Measurements from ENCODE around the gene JOSD1.
"Not testable (repeated sequence)": the region's sequence is repeated elsewhere in the genome, so short reads cannot be mapped to it uniquely, and the experiment has no call there.

JOSD1 gene

GRCh38 chr22:38656256-38657044 lies 44.3 kb downstream of the JOSD1 start, which contains the start of the genes CBY1 and FAM227A:
CBY1 (plus strand) TSS chr22:38656638; CDS start chr22:38668055, 11,417 bp downstream.
FAM227A (minus strand) TSS chr22:38656392; CDS start chr22:38650168, 6,224 bp downstream.
- Histone ChIP-seq H3K4me1 (ENCODE audit: insufficient read depth, low read length) (no peaks in the 10 kb centered on the region), H3K9ac (ENCODE audit: low read depth, low read length) (peak within 1 kb of the TSS; percentile 86), H3K27me3 (ENCODE audit: insufficient read depth, low read length) (no peaks in the 10 kb centered on the region), H3K4me3 (ENCODE audit: low read length) (peak within 1 kb of the TSS; percentile 89), H3K9me3 (ENCODE audit: insufficient read depth, low read depth, low read length) (no peaks in the 10 kb centered on the region), H3K36me3 (ENCODE audit: insufficient read depth, low read depth, low read length) (no peaks in the 10 kb centered on the region), H3K27ac (ENCODE audit: low read length) (peak within 1 kb of the TSS; percentile 79)

GRCh38 chr22:38655519-38656255 lies 45.1 kb downstream of the JOSD1 start:
- H3K9ac ChIP-seq (ENCODE audit: low read depth, low read length): peak overlapping the region; percentile 86; the same call in 1 of the 2 replicates
- H3K27ac ChIP-seq (ENCODE audit: low read length): peak overlapping the region; percentile 79

GRCh38 chr22:38653741-38654140 lies 47.0 kb downstream of the JOSD1 start:
- Histone ChIP-seq H3K9ac (ENCODE audit: low read depth, low read length) (no peak overlapping the region), H3K27ac (ENCODE audit: low read length) (no peak overlapping the region), H3K36me3 (ENCODE audit: insufficient read depth, low read depth, low read length) (peaks cover 9% of the 10 kb centered on the region; the same call in 1 of the 2 replicates), H3K4me3 (ENCODE audit: low read length) (no peak overlapping the region), H3K9me3 (ENCODE audit: insufficient read depth, low read depth, low read length) (no peaks in the 10 kb centered on the region), H3K4me1 (ENCODE audit: insufficient read depth, low read length) (no peaks in the 10 kb centered on the region), H3K27me3 (ENCODE audit: insufficient read depth, low read length) (no peaks in the 10 kb centered on the region)

More at GRCh38 chr22:38655519-38656255, 45.1 kb downstream of the JOSD1 start:
- Histone ChIP-seq H3K27me3 (ENCODE audit: insufficient read depth, low read length) (no peaks in the 10 kb centered on the region), H3K4me1 (ENCODE audit: insufficient read depth, low read length) (no peaks in the 10 kb centered on the region), H3K36me3 (ENCODE audit: insufficient read depth, low read depth, low read length) (no peaks in the 10 kb centered on the region; the same call in 1 of the 2 replicates), H3K4me3 (ENCODE audit: low read length) (peak overlapping the region; percentile 89), H3K9me3 (ENCODE audit: insufficient read depth, low read depth, low read length) (no peaks in the 10 kb centered on the region)

GRCh38 chr22:38652859-38653258 lies 47.9 kb downstream of the JOSD1 start:
- Histone ChIP-seq H3K9ac (ENCODE audit: low read depth, low read length) (no peak overlapping the region), H3K27me3 (ENCODE audit: insufficient read depth, low read length) (no peaks in the 10 kb centered on the region), H3K9me3 (ENCODE audit: insufficient read depth, low read depth, low read length) (no peaks in the 10 kb centered on the region), H3K27ac (ENCODE audit: low read length) (no peak overlapping the region), H3K4me1 (ENCODE audit: insufficient read depth, low read length) (no peaks in the 10 kb centered on the region), H3K36me3 (ENCODE audit: insufficient read depth, low read depth, low read length) (peaks cover 11% of the 10 kb centered on the region; the same call in 1 of the 2 replicates), H3K4me3 (ENCODE audit: low read length) (no peak overlapping the region)

GRCh38 chr22:38649841-38650522 lies 50.8 kb downstream of the JOSD1 start:
- no peak overlapping the region for H3K27ac ChIP-seq (ENCODE audit: low read length)
- no peaks in the 10 kb centered on the region for H3K27me3 ChIP-seq (ENCODE audit: insufficient read depth, low read length)
- H3K4me1 ChIP-seq (ENCODE audit: insufficient read depth, low read length): no peaks in the 10 kb centered on the region
- peaks cover 18% of the 10 kb centered on the region; the same call in 1 of the 2 replicates for H3K36me3 ChIP-seq (ENCODE audit: insufficient read depth, low read depth, low read length)
- no peak overlapping the region for H3K4me3 ChIP-seq (ENCODE audit: low read length)
- no peaks in the 10 kb centered on the region for H3K9me3 ChIP-seq (ENCODE audit: insufficient read depth, low read depth, low read length)
- no peak overlapping the region for H3K9ac ChIP-seq (ENCODE audit: low read depth, low read length)

DNA sequence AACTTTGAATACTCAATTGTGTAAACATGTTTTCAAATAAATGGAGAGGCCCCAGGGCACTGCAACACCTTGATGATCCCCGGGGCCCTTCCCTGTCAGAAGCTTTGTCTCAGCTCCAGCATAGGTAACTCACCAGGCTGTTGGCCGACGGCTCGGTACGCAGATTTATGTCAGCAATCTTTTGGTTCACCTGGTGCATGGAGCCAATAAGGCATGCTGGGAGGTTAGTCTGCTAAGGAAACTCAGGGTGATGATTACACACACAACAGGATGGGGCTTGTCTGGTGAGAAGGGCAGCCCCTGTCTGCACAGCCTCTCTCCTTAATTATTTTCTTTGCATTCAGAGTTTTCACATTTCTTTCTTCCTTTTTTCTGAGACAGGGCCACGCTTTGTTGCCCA lies 55.3 kb downstream of the JOSD1 start:
- H3K9me3 ChIP-seq (ENCODE audit: insufficient read depth, low read depth, low read length): no peaks in the 10 kb centered on the region
- H3K27me3 ChIP-seq (ENCODE audit: insufficient read depth, low read length): no peaks in the 10 kb centered on the region
- H3K4me1 ChIP-seq (ENCODE audit: insufficient read depth, low read length): no peaks in the 10 kb centered on the region
- H3K36me3 ChIP-seq (ENCODE audit: insufficient read depth, low read depth, low read length): peaks cover 32% of the 10 kb centered on the region; the same call in 1 of the 2 replicates
- H3K4me3 ChIP-seq (ENCODE audit: low read length): no peak overlapping the region
- no peak overlapping the region for H3K27ac ChIP-seq (ENCODE audit: low read length)
- H3K9ac ChIP-seq (ENCODE audit: low read depth, low read length): no peak overlapping the region

DNA sequence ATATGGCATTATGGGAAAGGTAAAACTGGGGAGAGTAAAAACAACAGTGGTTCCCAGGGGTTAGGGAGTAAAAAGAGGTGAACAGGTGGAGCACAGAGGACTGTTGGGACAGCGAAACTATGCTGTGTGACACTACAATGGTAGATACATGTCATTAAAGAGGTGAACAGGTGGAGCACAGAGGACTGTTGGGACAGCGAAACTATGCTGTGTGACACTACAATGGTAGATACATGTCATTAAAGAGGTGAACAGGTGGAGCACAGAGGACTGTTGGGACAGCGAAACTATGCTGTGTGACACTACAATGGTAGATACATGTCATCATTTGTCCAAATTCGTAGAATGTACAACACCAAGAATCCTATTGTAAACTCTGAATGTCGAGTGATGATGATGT lies 56.5 kb downstream of the JOSD1 start:
- H3K9me3 ChIP-seq (ENCODE audit: insufficient read depth, low read depth, low read length); H3K4me3 ChIP-seq (ENCODE audit: low read length); H3K4me1 ChIP-seq (ENCODE audit: insufficient read depth, low read length); H3K27ac ChIP-seq (ENCODE audit: low read length); H3K27me3 ChIP-seq (ENCODE audit: insufficient read depth, low read length); H3K9ac ChIP-seq (ENCODE audit: low read depth, low read length): not testable (repeated sequence)
- H3K36me3 ChIP-seq (ENCODE audit: insufficient read depth, low read depth, low read length): peaks cover 23% of the 10 kb centered on the region; the same call in 1 of the 2 replicates

DNA sequence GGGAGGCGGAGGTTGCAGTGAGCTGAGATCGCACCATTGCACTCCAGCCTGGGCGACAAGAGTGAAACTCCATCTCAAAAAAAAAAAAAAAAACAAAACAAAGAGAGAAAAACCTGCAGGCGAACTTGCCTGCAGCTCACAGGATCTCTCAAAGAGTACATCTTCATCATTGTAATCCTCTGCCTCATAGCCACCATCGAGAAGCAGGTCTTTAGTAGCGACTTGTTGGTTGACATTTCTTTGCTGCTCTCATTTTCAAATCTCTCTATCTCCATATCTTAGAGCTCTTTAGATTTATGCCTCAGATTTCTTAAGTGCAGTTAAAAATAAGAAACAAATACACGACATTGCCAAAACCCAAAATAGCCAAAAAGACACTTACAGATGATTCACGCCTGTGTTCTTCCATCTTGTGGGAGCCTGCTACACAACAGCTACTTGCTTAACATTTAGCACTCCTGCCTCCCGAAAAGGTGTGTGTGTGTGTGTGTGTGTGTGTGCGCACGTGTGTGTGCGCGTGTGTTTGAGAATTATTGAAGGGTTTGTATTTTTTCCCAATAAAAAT lies 59.2 kb downstream of the JOSD1 start:
- Histone ChIP-seq H3K9ac (ENCODE audit: low read depth, low read length) (no peak overlapping the region), H3K4me3 (ENCODE audit: low read length) (no peak overlapping the region), H3K27me3 (ENCODE audit: insufficient read depth, low read length) (no peaks in the 10 kb centered on the region), H3K36me3 (ENCODE audit: insufficient read depth, low read depth, low read length) (peaks cover 33% of the 10 kb centered on the region; the same call in 1 of the 2 replicates), H3K27ac (ENCODE audit: low read length) (no peak overlapping the region), H3K4me1 (ENCODE audit: insufficient read depth, low read length) (no peaks in the 10 kb centered on the region), H3K9me3 (ENCODE audit: insufficient read depth, low read depth, low read length) (no peaks in the 10 kb centered on the region)

DNA sequence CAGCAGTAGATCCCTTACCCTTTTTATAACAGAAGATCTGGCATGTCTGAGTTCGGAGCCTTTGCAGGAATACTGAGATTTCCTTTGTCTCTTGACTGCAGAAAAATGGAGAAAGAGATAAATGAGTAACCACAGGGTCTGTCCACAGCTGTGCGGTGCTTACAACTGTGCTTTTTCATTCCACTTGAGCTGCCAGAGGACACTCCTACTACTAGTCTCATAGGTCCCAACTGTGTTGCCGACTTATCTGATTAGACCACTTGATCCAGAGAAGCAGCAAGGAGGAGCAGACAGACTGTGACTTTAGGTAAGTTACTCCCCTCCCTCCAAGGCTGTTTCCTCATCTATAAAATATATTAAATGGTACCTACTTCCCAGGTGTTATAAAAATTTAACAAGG lies 62.0 kb downstream of the JOSD1 start:
- Histone ChIP-seq H3K4me3 (ENCODE audit: low read length) (no peak overlapping the region), H3K27ac (ENCODE audit: low read length) (no peak overlapping the region), H3K9me3 (ENCODE audit: insufficient read depth, low read depth, low read length) (no peaks in the 10 kb centered on the region), H3K27me3 (ENCODE audit: insufficient read depth, low read length) (no peaks in the 10 kb centered on the region), H3K9ac (ENCODE audit: low read depth, low read length) (no peak overlapping the region), H3K36me3 (ENCODE audit: insufficient read depth, low read depth, low read length) (peaks cover 43% of the 10 kb centered on the region; the same call in 1 of the 2 replicates), H3K4me1 (ENCODE audit: insufficient read depth, low read length) (no peaks in the 10 kb centered on the region)

GRCh38 chr22:38638216-38638615 lies 62.5 kb downstream of the JOSD1 start:
- H3K4me1 ChIP-seq (ENCODE audit: insufficient read depth, low read length): no peaks in the 10 kb centered on the region
- no peaks in the 10 kb centered on the region for H3K9me3 ChIP-seq (ENCODE audit: insufficient read depth, low read depth, low read length)
- no peak overlapping the region for H3K4me3 ChIP-seq (ENCODE audit: low read length)
- no peak overlapping the region for H3K9ac ChIP-seq (ENCODE audit: low read depth, low read length)
- no peaks in the 10 kb centered on the region for H3K27me3 ChIP-seq (ENCODE audit: insufficient read depth, low read length)
- no peak overlapping the region for H3K27ac ChIP-seq (ENCODE audit: low read length)
- H3K36me3 ChIP-seq (ENCODE audit: insufficient read depth, low read depth, low read length): peaks cover 43% of the 10 kb centered on the region; the same call in 1 of the 2 replicates

Measured in iPS-20b (cell line).